ENCODE results near the gene MRM2.

MRM2 gene

DNA sequence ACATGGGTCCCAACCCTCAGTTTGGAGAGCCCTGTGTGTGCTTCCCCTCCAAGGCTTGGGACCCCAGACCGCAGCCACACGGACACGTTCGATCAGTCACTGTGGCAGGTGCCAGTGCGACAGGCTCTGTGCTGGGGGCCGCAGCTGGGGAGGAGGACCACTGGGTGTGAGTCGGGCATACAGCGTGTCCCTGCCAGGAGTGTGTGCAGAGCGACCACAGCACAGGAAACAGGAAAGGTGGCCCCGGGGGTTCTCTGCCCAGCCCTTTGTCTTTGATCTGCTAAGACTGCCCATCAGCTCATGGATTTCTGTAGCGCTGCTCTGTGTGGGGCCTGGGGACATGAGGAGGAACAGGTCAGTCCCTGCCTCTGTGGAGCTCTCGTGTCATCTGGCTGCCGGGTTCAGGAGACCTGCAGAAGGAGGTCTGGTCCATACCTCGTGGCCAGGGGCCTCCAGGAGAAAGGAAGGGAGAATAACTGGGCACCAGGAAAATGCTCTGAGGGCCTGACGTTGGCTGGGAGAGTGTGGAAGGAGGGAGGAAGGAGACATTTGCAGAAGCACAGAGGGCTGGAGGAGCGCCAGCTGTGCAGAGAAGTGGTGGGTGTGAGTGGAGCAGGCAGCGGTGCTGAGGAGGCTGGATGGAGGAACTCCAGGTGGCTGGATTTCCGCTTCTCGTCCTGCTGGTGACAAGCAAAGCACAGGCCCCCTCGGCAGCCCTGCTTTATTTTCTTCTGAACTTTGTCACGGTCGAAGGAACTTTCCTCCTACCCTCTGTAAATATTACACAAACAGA is 4.1 kb upstream of the MRM2 start:
- DNase-seq = no peak

DNA sequence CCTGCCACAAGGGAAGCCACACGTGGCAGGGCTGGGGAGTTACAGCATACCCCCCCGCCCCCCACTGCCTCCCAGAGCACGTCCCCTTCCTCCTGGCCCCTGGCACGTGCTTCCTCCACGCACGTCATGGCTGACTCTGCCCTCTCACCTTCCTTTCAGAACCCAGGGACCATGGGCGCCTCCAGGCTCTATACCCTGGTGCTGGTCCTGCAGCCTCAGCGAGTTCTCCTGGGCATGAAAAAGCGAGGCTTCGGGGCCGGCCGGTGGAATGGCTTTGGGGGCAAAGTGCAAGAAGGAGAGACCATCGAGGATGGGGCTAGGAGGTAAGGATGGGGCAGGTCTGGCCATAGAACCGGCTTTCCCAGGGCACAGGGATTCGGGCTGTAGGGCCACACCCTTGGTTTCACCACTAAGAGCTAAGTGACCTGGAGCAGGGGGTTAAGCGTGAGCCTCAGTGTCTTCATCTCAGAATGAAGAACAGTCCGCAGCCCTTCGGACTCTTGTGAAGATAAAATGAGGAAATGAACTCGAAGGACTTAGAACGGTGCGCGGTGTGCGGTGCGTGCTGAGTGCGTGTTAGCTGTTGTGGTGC is 2.5 kb upstream of the MRM2 start:
- DNase-seq = no peak

DNA sequence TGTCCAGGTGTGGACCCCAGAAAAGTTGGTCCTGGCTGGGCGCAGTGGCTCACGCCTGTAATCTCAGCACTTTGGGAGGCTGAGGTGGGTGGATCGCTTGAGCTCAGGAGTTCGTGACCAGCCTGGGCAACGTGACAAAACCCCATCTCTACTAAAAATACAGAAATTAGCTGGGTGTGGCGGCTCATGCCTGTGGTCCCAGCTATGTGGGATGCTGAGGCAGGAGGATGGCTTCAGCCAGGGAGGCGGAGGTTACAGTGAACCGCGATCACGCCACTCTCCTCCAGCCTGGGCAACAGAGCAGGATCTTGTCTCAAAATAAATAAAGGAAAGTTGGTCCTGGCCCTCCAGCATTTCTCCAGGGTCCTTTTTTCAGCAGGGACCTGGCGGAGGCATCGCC is 1.5 kb upstream of the MRM2 start:
- no peak for DNase-seq

DNA sequence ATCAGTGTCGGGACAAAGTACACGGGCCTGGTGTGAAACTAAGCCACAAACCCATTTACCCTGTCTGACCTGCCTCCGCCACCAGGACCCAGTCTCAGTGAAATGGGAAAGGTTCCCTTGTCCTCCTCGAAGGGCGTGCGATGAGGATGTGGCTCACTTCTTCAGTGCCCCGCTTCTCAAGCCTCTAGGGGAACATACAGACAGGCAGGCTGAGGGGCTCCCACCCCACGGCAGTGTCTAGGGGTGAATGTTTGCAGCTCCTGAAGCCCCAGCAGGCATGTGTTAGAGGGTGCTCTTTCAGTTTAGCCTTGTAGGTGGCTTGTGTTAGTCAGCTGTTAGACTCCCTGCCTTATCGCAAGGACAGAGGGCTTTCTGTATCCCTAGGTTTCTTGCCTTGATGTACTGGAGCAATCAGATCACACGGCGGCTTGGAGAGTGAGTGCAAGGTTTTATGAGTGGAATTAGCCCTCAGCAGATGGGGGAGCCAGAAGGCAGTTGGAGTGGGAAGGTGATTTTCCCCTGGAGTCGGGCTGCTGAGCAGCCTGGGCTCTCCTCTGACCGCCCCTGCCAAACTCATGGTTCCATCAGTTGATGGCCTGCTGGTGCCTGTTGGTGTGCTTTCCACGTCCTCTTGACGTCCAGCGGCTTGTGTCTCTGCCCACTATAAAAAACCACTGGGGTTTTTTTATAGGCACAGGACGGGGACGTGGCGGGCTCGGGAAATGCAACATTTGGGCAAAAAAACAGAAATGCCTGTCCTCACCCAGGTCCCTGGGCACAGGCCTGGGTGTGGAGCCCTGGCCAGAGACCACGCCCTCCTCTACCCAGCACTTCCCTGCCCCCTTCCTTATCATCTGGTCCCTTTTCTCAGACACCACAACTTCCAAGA is 780 bp upstream of the MRM2 start:
- DNase-seq = peak in 1 of 2 donors; percentile 13

DNA sequence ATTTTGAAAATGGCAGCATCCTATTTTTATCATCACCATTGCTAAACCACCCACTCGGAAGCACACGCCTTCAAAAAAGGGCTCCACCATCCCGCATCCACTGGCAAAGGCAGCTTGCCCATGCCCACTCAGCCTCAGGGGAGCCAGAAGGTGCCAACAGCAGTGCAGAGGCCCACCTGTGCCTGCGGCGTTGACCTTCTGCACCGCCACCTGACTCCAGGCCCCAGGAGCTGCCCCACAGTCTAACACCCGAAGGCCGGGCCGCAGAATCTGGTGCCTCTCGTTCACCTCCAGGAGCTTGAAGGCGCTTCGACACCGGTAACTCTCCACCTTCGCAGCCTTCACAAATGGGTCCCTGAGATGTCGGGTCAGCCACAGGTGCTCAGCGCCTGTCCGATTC is 2.8 kb downstream of the MRM2 start:
- no peak for DNase-seq

DNA sequence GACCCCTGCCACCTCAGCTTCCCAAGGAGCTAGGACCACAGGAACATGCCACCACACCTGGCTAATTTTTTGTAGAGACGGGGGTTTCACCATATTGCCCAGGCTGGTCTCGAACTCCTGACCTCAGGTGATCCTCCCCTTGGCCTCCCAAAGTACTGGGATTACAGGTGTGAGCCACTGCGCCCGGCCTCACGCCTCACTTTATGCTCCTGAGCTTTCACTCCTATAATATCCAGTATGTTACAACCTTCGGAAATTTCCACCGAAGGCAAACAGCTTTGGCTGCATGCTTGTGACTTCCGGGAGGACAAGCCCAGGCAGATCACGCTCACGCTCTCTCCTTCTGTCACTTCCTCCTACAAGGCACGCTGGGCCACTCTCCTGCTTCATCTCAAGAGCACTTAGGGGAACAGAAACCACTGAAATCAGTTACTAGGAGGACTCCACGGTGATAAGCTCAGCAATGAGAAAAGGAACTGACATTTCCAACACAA is 4.8 kb downstream of the MRM2 start:
- DNase-seq = peak; percentile 27 to 83

DNA sequence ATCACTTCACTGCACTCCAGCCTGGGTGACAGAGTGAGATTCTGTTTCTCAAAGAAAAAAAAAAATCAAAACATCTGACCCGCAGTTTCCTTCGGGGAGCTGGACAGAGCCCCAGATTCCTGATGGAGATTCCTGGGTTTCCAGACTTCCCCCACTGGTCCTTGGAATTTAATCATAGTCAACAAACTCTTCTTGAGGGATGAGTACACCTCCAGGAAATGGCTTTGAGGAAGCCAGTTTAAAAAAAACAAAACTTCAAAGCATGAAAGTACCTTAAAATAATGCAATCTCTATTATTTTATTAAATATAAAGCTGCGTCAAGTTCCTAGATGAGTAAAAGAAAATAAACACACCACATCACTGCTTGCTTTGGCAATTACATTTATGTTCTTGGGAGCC is 8.1 kb downstream of the MRM2 start:
- DNase-seq = no peak

DNA sequence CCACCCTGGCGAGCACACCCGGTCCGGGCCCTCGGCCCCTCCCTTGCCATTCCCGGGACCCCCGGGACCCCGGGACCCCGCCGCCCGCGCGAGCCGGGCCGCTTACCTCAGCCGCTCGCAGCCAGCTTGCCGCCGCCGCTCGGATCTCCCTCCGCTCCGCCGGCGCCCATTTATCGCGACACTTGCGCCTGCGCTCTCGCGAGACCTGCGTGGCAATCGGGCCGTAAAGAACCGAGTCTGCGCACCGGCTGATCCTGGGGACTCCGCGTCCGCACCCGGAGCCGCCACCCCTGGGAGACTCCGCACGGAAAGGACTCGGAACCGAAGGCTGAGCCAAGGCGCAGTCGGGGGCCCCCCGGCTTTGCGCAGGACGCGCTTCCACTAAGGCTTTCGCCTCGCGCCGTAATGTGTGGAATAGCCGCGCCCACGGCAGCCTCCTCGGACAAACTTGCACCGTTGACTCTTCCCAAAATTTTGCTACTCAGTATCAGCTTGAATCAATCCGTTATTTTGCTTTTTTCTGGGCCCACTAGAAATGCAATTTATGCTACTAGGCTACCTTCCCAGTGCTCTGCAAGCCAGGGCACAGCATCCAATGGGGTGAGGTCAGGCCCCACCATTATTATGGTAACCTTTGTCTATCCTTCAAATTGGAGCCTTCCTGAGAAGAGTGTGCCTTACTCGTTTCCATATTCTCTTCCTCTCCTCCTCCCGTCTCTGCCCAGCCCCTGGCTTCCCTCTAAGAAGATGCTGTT is 9.1 kb downstream of the MRM2 start, which contains the start of gene MAD1L1:
TSS of gene MAD1L1 (minus strand) at position 180 of the 755 bp plus-strand sequence. CDS start 2,812 bp downstream, outside the sequence.
- peak; percentile 87 to 90 for DNase-seq

DNA sequence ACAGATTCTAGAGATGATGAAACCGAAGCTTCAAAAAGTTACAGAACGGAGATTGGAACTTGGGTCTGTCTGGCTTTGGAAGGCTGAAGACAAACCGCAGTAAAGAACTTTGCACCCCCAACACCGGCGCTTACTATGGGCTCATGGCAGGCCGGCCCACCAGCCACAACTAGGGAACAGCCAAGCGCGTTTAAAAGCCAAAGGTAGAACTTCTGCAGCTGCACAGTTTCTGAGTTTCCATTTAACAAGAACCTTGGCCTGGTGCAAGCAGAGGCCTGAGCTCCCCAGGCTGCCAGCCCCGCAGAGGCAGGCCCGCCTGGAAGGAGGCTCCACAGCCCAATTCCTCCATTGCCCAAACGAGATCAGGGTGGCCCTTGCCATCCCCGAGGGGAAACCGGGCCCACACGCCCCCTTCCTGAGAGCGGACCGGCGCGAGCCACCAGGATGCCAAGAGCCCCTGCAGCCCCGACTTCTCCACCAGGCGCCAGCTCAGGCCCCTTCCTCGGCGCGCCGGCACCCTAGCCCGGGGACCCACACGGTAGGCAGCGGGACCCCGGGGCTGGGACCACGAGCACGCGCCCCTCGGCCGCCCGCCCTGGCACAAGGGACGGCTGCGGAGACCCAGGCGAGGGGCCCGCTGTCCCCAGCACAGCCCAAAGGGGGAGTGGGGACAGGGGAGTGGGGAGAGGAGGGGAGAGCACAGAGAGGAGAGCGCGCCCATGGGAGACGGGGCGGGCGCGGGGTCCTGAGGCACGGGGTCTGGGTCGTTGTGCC is 9.8 kb downstream of the MRM2 start:
- DNase-seq = no peak

DNA sequence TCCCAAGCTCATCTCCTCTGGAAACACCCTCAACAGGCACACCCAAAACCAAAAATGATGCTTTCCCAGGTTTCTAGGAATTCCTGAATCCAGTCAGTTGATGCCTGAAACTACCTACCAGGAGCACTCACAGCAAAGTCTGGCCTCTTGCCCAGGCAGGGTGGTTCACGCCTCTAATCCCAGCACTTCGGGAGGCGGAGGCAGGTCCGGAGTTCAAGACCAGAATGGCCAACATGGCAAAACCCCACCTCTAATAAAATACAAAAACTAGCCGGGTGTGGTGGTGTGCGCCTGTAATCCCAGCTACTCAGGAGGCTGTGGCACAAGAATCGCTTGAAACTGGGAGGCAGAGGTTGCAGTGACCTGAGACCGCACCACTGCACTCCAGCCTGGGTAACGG is 11.1 kb downstream of the MRM2 start:
- DNase-seq = no peak

DNA sequence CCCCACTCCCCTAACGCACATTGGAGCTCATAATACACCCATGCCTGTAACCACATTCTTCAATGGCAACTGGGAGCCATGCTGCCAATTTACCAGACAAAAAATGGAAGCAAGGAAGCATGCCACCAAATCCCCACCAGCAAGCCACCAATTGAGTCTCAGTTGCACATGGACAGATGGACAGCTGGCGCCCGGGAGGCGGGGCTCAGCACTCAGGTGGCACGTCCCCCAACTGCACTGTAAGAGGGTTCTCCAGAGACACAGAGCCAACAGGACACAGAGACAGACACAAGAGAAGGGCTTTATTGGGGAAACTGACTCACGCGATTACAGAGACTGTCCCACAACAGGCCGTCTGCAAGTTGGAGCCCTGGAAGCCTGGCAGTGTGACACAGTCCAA is 11.8 kb downstream of the MRM2 start:
- DNase-seq = no peak

DNA sequence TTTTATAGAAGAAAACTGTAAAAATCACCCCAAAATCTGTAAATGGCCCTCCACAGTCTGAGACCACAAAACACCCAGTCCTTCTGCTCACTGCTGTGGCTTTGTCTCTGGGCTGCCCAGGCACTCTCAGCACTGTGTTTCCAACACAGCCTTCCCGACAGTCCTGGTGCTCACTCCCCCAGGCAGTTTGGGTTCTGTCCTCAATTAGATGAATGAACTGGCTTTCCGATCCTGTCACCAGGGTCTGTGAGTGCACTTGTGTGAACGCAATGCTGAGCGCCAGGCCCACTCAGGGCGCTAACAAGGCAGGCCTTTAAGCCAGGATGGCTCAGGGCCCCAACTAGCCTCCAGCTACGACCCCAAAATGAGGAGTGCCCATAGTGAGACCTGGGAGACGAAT is 12.5 kb downstream of the MRM2 start:
- no peak for DNase-seq

DNA sequence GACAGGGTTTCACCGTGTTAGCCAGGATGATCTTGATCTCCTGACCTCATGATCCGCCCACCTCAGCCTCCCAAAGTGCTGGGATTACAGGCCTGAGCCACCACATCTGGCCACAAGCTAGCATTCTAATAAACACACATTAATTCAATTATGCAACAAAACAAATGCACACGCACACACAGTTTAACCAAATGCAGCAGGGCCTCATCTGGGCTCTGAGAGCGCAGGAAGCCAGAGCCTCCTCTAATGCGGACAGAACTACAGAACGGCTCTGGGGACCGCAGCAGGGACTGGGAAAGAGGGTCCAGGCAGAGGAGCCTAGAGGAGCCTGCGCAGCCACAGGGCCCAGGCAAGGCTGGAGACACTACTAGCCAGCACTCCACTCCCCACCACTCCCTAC is 13.1 kb downstream of the MRM2 start:
- no peak for DNase-seq

DNA sequence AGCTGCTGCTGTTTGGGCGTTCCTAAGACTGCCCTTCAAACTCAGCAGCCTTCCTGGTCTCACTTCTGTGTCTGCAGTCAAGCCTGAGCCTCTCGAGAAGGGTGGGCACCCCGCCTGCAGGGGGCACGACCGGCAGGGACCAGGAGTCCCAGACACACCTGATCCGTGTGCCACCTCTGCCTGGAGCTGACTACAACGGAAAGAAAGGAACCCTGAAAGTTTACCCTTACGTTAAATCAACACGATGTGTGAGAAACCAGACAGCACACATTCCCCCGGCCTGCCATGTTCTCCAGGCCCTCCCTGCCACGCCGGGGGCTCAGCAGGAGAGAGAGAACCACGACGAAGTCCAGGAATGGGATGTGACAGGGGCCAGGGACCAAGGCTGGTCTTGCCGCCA is 14.3 kb downstream of the MRM2 start:
- DNase-seq = no peak

DNA sequence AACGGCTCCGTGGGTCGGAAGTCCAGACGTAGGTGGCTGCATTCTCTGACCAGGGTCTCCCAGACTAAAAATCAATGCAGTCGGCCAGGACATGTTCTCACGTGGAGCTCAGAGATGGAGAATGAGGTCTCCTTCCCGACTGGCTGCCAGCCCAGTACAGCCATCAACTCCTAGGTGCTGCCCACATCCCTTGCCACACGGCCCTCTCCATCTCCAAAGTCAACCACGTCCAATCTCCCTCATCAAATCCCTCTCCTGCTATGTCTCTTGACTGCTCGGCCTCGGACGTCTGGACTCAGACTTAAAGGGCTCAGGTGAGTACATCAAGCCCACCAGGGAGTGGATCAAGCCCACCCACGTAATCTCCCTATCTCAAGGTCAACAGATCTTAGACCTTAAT is 16.2 kb downstream of the MRM2 start:
- DNase-seq = no peak

DNA sequence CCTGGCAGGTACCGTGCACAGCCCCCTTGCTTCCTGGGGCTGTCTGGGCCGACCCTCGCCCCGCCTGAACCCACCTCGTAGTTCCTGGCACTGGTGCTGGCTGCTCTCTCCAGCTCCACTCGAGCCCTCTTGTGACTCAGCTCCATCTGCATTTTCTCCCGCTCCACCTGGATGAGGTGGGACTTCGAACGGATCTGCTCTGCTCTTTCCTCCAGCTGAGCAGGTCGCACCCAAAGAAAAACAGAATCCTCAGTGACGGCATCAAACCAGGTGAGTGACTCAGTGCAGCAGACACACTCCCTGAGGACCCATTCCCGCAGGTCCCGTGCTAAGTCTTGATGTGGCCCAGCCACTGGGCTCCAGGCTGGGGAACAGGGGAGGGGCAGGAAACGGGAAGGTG is 16.7 kb downstream of the MRM2 start:
- DNase-seq = no peak

DNA sequence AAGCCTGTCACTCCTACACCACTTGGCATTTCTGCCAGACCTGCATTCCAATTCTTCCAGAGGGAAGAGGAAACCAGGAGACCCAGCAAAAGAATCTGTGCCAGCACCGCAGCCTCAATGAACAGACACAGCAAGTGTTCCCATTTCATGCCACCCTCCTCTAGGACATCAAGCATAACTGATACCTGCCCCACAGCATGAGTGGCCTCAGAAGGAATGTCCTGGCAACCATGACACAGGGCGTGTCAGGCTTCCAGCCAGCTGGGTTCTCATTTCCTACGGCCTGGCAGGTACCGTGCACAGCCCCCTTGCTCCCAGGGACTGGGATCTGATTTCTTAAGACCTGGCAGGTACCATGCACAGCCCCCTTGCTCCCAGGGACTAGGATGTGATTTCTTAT is 17.1 kb downstream of the MRM2 start:
- DNase-seq = no peak

DNA sequence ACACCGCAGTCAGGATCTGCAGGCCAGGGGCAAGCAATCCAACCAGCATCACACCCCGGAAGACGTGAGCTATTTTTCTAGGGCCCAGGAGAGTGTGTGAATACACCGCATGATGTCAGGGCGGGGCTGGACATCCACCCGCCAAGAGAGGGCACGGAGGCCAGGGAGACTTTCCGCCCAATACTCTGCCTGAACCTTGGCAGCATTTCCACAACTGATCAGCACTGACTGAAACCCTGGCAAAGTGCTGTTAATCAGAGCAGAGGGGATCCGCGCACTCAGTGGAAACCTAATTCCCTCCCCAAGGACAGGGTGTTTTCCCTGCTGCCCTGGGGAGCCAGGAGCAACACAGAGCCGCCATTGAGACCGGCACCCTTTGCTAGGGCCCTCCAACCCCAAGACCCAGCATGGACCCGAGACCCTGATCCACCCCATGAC is 17.5 kb downstream of the MRM2 start:
- no peak for DNase-seq

DNA sequence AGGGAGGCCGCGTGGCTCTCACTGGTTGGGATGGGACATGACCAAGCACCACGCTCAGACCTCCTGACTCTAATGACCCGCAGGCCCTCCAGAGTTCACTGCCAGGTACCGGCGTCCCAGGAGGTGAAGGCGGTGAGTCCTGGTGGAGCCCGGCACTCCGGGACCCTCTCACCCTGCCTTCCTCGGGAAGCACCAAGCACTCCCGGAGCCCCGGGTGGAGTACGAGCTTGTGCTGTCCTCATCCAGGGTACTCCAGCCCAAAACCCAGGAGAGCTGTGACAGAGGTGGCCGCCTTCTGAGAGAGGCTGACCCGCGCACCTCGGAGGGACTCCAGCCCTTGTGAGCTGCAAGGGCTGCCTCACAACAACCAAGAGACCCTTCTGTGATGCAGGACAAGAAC is 18.7 kb downstream of the MRM2 start:
- no peak for DNase-seq

DNA sequence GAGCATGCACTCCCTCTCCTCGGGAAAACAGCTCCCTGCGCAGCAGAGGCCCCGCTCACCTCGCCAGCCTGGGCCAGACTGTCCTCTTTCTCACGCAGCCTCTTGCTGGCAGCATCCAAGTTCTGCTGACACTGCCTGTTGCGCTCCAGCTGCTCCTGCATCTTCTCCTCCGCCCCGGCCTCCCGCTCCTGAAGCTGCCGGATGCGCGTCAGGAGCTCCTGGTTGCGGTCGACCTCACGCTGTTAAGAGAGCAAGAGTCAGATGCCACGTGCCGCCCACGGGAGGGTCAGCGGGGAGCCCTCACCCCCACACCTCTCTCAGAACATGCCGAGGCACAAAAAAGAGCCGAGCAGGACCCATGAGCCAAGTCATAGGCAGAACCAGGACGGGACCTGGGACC is 19.5 kb downstream of the MRM2 start:
- DNase-seq = no peak

DNA sequence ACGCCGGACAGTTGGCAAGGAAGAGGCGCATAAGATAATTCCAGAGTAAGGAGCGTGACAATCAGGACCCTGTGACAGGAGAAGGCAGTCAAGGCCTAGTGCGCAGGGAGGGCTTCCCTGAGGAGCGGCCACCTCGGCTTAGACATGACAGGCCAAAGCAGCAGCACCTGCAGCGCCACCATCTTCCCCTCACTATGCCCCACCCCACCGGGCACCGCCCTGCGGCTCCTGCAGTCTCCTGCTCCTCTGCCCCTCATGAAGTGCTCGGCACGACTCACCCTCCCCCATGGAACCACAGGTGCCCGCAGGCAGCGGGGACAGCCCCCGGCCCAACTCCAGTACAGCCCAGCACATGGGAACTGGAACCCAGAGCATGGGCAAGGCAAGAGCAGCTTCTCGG is 21.1 kb downstream of the MRM2 start:
- no peak for DNase-seq

DNA sequence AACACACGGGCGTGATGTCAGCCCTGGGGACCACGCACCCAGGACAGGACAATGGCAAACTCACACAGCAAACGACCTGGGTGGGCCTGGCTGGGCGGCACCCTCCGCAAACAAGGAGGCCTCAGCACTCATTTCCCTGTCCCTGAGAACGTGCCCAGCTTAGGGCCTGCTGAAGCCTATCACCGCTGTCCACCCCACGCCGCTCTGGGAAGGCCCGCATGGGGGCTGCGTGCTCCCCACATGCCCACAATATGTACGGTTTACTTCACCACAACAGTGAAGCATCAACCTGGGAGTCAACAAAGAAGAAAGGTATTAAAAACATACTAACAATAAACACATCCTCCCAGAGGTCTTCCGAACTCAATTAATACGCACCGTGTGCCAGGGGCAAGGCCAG is 21.5 kb downstream of the MRM2 start:
- no peak for DNase-seq
